K562 (cell line): ENCODE data around the gene PROK1. TPM values are rescaled to one million over a fixed set of nuclear protein-coding genes. Genes with fewer than 3 reads are reported as not detected.

ENCODE experiments used
- CEBPG ChIP-seq, 3 experiments: fragments of 200-800 bp in 1 of 3; sonication (Bioruptor generic) in 1 of 3; sonication (generic) in 1 of 3; formaldehyde crosslinking in 1 of 3; IDR thresholded peaks in 2 of 3; conservative IDR thresholded peaks in 1 of 3; 2 replicates each; pipeline versions ENCODE4 v1.6.1 to v1.8.0; 2016 to 2022; ENCODE audit warnings: missing compliant biosample characterization in 2 of 3, missing genetic modification characterization in 2 of 3, mild to moderate bottlenecking in 1 of 3, missing genetic modification reagents in 1 of 3
- CSDE1 ChIP-seq, 2 experiments: fragments of 450-650 bp; IDR thresholded peaks; 2 replicates each; pipeline ENCODE4 v1.6.1; 2016; ENCODE audit warnings: mild to moderate bottlenecking in 1 of 2
- DNMT1 ChIP-seq: fragments of 450-650 bp; IDR thresholded peaks from 2 replicates; pipeline ENCODE4 v1.6.1; 2016; ENCODE audit warnings: antibody characterized with exemption, mild to moderate bottlenecking
- FOXK1 ChIP-seq: sonication (generic); formaldehyde crosslinking; IDR thresholded peaks from 2 replicates; pipeline ENCODE4 v1.8.0; 2022; ENCODE audit warnings: missing genetic modification reagents, mild to moderate bottlenecking, borderline replicate concordance
- HBP1 ChIP-seq: fragments of 450-650 bp; formaldehyde crosslinking; IDR thresholded peaks from 2 replicates; pipeline ENCODE4 v1.4.0; 2022; ENCODE audit warnings: missing genetic modification characterization
- MED1 ChIP-seq: sonication (generic); formaldehyde crosslinking; IDR thresholded peaks from 2 replicates; pipeline ENCODE4 v1.8.1; 2023; ENCODE audit warnings: missing genetic modification reagents, borderline replicate concordance
- NFXL1 ChIP-seq: fragments of 450-650 bp; formaldehyde crosslinking; IDR thresholded peaks from 2 replicates; pipeline ENCODE4 v1.4.0; 2021; ENCODE audit warnings: mild to moderate bottlenecking
- PKNOX1 ChIP-seq: fragments of 450-650 bp; IDR thresholded peaks from 2 replicates; pipeline ENCODE4 v1.6.1; 2016
- SREBF1 ChIP-seq: fragments of 150-350 bp; IDR thresholded peaks from 2 replicates; pipeline ENCODE4 v1.6.1; 2014; ENCODE audit warnings: antibody characterized with exemption, low read depth, low read length, borderline replicate concordance
- SRSF1 ChIP-seq: fragments of 200-400 bp; formaldehyde crosslinking; IDR thresholded peaks from 2 replicates; pipeline ENCODE4 v1.6.1; 2017; ENCODE audit warnings: mild to moderate bottlenecking, low read depth, low read length, moderate library complexity
- ZBTB2 ChIP-seq: fragments of 450-650 bp; IDR thresholded peaks from 2 replicates; pipeline ENCODE4 v1.6.1; 2016; ENCODE audit warnings: antibody characterized with exemption
- ZNF274 ChIP-seq: IDR thresholded peaks from 2 replicates; pipeline ENCODE4 v1.6.1; 2011; ENCODE audit warnings: low read depth, mild to moderate bottlenecking, low read length, moderate library complexity, borderline replicate concordance
- polyA plus RNA-seq, 8 experiments: library from polyadenylated mRNA; depleted of rRNA in 4 of 8; stranded (reverse) in 5 of 8; unstranded in 3 of 8; fragments of >200 nt; fragmentation: Nextera tagmentation in 2 of 8; fragmentation: Illumina TruSeq in 1 of 8; extraction: Ambion mirVana in 2 of 8; extraction: Trizol in 1 of 8; gene quantifications; 2 replicates each; pipeline versions ENCODE4 v1.2.1 to v1.2.3, GENCODE V29; 2011 to 2014; ENCODE audit warnings: inconsistent platforms in 1 of 8, missing spikeins in 1 of 8
- total RNA-seq, 7 experiments: library from RNA; depleted of rRNA in 6 of 7; stranded (reverse); fragments of >200 nt in 6 of 7; fragmentation: Illumina TruSeq in 2 of 7; extraction: Trizol in 2 of 7; gene quantifications; 2 replicates each; pipeline versions ENCODE4 v1.2.1 to v1.2.3, GENCODE V29; 2011 to 2021; ENCODE audit warnings: low replicate concordance in 1 of 7
- TF ChIP-seq, protein P1 (sequence below): sonication (generic); formaldehyde crosslinking; IDR thresholded peaks from 2 replicates; pipeline ENCODE4 v1.8.1; 2023; ENCODE audit warnings: mild to moderate bottlenecking, missing genetic modification reagents
- TF ChIP-seq, protein P2 (sequence below): fragments of 450-650 bp; conservative IDR thresholded peaks from 2 replicates; pipeline ENCODE4 v1.6.1; 2016; ENCODE audit warnings: missing genetic modification characterization, low read depth, mild to moderate bottlenecking, missing compliant biosample characterization, moderate library complexity
- TF ChIP-seq, protein P3 (sequence below): IDR thresholded peaks from 2 replicates; pipeline ENCODE4 v1.6.1; 2014; ENCODE audit warnings: antibody characterized with exemption
- TF ChIP-seq, protein P4 (sequence below): sonication (generic); formaldehyde crosslinking; IDR thresholded peaks from 2 replicates; pipeline ENCODE4 v1.8.0; 2023; ENCODE audit warnings: mild to moderate bottlenecking, missing genetic modification reagents

Gene PROK1
- total and polyA plus RNA-seq, 9 of the 15 experiments (the other 6 are each of a cell fraction or from before 2014, with no cell fraction given): 0.15 TPM; not detected in 8

- no peak for TF ChIP-seq DNMT1
- TF ChIP-seq, protein P1, sequence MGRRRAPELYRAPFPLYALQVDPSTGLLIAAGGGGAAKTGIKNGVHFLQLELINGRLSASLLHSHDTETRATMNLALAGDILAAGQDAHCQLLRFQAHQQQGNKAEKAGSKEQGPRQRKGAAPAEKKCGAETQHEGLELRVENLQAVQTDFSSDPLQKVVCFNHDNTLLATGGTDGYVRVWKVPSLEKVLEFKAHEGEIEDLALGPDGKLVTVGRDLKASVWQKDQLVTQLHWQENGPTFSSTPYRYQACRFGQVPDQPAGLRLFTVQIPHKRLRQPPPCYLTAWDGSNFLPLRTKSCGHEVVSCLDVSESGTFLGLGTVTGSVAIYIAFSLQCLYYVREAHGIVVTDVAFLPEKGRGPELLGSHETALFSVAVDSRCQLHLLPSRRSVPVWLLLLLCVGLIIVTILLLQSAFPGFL (CRISPR knock-in tag): no peak
- TF ChIP-seq SREBF1: no peak; the same call in 1 of the 2 replicates
- no peak for TF ChIP-seq ZNF274
- TF ChIP-seq FOXK1 (CRISPR knock-in tag): peak; percentile 89
- TF ChIP-seq, protein P2, sequence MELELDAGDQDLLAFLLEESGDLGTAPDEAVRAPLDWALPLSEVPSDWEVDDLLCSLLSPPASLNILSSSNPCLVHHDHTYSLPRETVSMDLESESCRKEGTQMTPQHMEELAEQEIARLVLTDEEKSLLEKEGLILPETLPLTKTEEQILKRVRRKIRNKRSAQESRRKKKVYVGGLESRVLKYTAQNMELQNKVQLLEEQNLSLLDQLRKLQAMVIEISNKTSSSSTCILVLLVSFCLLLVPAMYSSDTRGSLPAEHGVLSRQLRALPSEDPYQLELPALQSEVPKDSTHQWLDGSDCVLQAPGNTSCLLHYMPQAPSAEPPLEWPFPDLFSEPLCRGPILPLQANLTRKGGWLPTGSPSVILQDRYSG (tag): peak; percentile 57; the same call in 1 of the 2 replicates
- TF ChIP-seq HBP1 (CRISPR knock-in tag): peak; percentile 70
- TF ChIP-seq CEBPG (CRISPR knock-in tag; IDR thresholded peaks at IDR 0.05): 0 out of 2 replicates have a peak, but pooled peaks have one; percentile 47
- no peak for TF ChIP-seq CEBPG (tag; conservative IDR thresholded peaks at IDR 0.05 in 1 of 2, IDR thresholded peaks at IDR 0.05 in 1 of 2)
- TF ChIP-seq NFXL1 (CRISPR knock-in tag): 0 out of 2 replicates have a peak, but pooled peaks have one; percentile 32
- peak in 1 of 2 experiments; percentile 72; a peak in 2 of 4 replicates for TF ChIP-seq CSDE1 (IDR thresholded peaks at IDR 0.05)
- TF ChIP-seq MED1 (CRISPR knock-in tag): no peak
- TF ChIP-seq, protein P3, sequence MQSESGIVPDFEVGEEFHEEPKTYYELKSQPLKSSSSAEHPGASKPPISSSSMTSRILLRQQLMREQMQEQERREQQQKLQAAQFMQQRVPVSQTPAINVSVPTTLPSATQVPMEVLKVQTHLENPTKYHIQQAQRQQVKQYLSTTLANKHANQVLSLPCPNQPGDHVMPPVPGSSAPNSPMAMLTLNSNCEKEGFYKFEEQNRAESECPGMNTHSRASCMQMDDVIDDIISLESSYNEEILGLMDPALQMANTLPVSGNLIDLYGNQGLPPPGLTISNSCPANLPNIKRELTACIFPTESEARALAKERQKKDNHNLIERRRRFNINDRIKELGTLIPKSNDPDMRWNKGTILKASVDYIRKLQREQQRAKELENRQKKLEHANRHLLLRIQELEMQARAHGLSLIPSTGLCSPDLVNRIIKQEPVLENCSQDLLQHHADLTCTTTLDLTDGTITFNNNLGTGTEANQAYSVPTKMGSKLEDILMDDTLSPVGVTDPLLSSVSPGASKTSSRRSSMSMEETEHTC: peak; percentile 93; the same call in 1 of the 2 replicates
- TF ChIP-seq ZBTB2: peak; percentile 81
- peak; percentile 77 for TF ChIP-seq PKNOX1
- no peak for TF ChIP-seq SRSF1
- TF ChIP-seq, protein P4, sequence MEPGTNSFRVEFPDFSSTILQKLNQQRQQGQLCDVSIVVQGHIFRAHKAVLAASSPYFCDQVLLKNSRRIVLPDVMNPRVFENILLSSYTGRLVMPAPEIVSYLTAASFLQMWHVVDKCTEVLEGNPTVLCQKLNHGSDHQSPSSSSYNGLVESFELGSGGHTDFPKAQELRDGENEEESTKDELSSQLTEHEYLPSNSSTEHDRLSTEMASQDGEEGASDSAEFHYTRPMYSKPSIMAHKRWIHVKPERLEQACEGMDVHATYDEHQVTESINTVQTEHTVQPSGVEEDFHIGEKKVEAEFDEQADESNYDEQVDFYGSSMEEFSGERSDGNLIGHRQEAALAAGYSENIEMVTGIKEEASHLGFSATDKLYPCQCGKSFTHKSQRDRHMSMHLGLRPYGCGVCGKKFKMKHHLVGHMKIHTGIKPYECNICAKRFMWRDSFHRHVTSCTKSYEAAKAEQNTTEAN: peak; percentile 79; the same call in 1 of the 2 replicates
Measured at GRCh38 chr1:110407260-110408210, 43.4 kb upstream of the PROK1 start, which contains the start of gene LAMTOR5 (continued).
